HG03457 (cell line): ENCODE results near the gene OR13C3.
"Not testable (repeated sequence)": the region's sequence is repeated elsewhere in the genome, so short reads cannot be mapped to it uniquely, and the experiment has no call there.

ENCODE experiments used
- ATAC-seq: cut with Tn5 transposase; IDR thresholded peaks from one replicate; pipeline ENCODE4 v1.9.1; 2021; ENCODE audit warnings: moderate number of reproducible peaks; ENCODE audit not compliant: unreplicated experiment

The OR13C3 gene

DNA sequence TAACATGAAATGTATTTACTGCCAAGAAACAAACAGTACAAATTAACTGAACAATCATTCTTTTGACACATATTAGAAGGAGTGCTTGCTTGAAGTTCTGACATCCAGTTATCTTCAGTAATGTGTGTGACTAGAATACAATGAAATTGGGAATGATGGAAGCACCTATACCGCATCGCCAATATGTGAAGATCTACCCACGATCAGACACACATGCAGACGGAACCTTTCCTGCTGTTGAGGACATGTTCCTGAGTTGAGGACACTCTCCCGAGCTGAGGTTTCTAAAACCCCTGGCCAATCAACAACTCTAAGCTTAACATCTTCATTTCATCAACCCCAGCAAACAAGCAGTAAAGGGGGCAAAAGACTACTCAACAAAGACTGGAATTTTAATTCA lies at the start of gene OR13C3:
OR13C3 (minus strand) TSS at position 101 of the 400 bp plus-strand sequence. CDS start 133 bp downstream, outside the sequence.
- no peak for ATAC-seq

DNA sequence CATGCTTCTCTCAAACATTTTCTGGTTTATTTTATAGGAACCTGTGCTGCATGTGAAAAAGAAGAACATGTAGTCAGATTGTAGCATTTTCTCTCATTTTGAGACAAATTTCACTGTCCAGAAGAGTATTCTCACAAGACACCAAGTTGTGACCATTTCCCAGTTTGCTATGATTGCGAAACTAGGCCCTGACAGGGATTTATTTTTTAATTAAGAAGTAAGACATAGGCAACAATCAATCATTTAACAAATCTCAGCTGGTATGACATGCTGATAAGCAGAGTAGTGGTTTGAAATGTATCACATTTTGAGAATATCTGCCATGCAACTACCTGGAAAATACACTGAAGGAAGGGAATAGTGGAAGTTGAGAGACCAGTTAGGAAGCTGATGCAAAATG lies 43.9 kb upstream of the OR13C3 start:
- no peak for ATAC-seq

GRCh38 chr9:104577263-104577662 lies 40.6 kb upstream of the OR13C3 start:
- ATAC-seq: no peak

- ATAC-seq: no peak
Observed at GRCh38 chr9:104575456-104575855, 38.8 kb upstream of the OR13C3 start.

GRCh38 chr9:104572612-104573011 lies 36.0 kb upstream of the OR13C3 start:
- no peak for ATAC-seq

GRCh38 chr9:104568868-104569267 lies 32.2 kb upstream of the OR13C3 start, which contains the start of gene OR13C8:
Gene OR13C8 (plus strand): TSS chr9:104569168. CDS start chr9:104569168, 0 bp downstream.
- ATAC-seq: no peak

DNA sequence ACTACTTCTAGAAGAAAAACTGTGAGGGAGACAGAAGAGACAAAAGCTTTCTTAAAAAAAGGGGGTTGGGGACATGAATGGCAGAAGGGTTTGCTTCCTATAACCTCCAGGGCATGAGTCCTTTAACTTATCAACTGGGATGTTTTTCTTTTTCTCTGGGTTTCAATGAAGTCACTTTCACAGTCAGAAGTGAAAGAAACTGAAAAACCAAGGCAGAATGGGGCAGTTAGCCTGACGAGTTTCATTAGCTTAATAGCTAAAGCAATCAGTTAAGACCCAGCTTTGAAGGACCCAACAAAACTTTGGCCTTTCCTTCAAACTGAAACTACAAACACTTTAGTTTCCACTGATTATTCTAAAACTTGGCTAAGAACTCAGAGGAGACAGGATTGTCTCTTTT lies 27.7 kb upstream of the OR13C3 start:
- no peak for ATAC-seq

DNA sequence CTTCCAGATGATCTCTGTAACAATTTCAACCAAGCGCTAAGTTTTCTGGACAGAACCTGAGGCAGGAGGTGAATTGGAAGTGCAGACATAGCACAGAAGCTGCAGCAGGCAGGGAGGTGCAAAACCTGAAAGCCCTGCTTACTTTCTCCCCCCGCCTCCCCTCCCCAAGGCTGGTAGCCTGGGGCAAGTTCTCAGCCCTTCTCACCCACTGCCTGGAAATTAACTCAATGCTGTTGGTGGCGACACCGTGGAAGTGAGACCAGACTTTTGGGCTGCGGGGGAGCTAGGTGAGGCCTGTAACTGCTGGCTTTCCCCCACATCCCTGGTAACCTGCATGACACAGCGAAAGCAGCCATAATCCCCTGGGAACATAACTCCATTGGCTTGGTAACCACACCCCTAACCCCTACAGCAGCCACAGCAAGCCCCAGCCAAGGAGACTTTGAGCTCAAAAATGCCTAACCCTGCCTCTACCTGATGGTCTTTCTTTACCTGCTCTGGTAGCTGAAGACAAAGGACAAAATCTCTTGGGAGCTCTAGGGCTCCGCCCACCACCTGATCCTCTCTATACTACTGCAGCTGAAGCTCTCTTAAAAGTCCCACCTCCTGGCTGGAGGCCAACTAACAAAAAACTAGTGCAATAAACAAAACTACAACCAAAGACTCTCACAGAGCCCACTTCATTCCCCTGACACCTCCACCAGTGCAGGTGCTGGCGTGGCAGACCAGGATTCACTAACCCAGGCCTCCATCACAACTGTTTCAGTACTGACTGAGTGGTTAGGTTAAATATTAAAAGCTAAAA lies 20.4 kb upstream of the OR13C3 start:
- no peak for ATAC-seq

DNA sequence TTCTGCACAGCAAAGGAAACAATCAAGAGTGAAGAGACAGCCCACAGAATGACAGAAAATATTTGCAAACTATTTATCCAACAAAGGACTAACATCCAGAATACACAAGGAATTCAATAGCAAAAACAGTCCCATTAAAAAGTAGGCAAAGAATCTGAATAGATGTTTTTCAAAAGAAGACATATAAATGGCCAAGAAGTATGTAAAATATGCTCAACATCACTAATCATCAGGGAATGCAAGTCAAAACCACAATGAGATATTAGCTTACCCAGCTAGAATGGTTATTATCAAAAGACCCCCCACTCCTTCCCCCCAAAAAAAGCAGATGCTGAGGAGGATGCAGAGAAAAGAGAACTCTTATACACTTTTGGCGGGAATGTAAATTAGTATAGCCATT lies 18.9 kb upstream of the OR13C3 start:
- no peak for ATAC-seq

GRCh38 chr9:104553261-104553660 lies 16.6 kb upstream of the OR13C3 start:
- ATAC-seq: no peak

GRCh38 chr9:104544644-104545043 lies 8.0 kb upstream of the OR13C3 start:
- ATAC-seq: no peak

DNA sequence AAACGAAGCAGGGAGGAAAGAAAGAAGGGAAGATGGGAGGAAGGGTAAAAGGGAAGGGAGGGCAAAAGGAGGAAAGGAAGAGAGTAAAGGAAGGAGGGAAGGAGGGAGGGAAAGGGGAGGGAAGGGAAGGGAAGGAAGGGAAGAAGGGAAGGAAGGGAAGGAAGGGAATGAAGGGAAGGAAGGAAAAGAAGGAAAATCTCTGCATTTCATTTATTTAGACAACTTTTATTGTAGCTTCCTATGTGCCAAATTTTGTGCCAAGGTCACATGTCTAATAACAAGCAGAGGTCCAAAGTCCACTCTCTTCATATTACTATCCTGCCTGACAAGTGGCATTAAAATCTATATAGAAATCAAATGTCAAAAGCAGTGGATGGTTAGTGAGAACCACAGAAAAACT lies 2.6 kb upstream of the OR13C3 start:
- ATAC-seq: no peak

DNA sequence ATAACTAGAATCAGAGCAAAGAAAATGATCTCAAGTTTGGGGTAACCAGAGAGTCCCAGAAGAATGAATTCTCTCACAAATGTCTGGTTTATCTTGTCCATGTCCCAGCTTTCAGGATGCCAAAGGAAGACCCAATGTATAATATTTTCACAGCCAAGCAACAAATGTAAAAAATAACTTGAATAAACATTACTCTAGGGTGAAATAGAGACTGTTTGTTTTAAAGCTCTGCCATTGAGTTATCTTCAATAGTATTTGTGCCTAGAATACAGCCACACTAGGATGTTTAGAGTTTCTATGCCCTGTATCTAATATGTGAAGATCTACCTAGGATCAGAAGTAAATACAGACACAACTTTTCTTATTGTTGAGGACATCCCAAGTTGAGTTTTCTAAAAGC lies 9.5 kb downstream of the OR13C3 start, which contains the start of gene OR13C4:
OR13C4 (minus strand) TSS at position 101 of the 400 bp plus-strand sequence; CDS start at position 101, 0 bp downstream.
- no peak for ATAC-seq

DNA sequence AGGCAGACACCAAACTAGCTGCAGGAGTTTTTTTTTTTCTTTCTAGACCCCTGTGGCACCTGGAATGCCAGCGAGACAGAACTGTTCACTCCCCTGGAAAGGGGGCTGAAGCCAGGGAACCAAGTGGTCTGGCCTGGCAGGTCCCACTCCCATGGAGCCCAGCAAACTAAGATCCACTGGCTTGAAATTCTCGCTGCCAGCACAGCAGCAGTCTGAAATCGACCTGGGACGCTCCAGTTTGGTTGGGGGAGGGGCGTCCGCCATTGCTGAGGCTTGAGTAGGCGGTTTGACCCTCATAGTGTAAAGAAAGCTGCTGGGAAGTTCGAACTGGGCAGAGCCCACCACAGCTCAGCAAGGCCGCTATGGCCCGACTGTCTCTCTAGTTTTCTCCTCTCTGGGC lies 16.4 kb downstream of the OR13C3 start:
- not testable (repeated sequence) for ATAC-seq

- ATAC-seq: no peak
Observed at GRCh38 chr9:104514901-104515300, 21.8 kb downstream of the OR13C3 start.

DNA sequence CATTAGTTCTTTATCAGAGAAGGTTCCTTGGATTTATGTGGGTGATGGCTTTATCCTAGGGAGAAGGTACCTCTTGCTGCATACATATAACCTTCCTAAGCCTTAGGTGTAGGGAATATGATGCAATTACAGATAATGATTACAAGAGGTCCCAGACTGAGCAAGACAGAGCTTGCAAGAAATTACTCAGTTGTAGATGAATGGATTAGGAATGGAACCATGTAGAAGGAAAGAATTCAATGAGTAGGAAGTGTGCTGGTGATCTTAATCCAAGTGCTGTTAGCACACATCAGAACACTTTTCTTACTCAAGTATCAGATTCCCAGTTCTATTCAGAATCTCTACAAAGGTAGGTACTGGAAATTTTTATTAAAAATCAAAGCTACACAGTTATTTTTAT lies 30.1 kb downstream of the OR13C3 start:
- no peak for ATAC-seq

GRCh38 chr9:104503963-104504362 lies 32.7 kb downstream of the OR13C3 start, which contains the start of gene OR13F1:
Gene OR13F1 (plus strand): TSS chr9:104504263. CDS start chr9:104504263, 0 bp downstream.
- ATAC-seq: no peak

DNA sequence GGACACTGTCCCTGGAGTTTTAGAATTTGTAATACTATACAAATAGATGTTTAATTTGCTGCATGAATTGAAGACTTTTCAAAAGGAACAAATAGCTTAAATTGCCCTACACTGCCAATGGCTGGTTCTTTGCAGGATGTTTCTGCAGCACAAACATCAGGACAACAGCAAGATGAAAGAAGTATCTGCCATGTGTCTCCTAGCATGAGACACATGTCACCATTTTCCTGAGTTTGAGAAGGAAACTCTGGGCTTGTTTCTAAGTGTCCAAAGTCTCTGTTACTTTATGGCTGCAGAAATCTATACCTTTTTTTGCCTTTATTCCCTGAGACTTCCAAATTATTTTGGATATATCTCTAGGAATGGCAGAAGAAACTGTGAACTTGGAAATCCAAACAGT lies 33.2 kb downstream of the OR13C3 start:
- no peak for ATAC-seq

DNA sequence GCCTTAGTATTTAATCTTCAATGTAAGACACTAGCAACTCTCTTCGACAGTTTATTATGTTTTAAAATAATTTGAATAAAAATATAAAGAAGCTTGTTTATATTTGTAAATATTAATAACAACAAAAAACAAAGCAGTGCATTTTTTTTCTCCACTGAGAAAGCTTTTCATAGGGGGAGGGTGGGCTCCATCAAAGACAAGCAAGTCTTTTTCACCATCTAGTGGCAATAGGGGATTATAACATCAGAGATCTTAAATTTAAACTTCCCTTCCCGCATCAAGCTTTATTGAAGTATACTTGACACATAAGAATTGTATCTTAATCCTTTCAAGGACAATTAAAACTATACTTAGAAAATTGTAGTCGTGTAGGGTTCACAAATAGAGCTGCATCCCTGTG lies 41.8 kb downstream of the OR13C3 start:
- ATAC-seq: no peak
